ENCODE measurements around the gene NAALAD2. TPM values are rescaled to one million over a fixed set of nuclear protein-coding genes. Genes with fewer than 3 reads are reported as not detected.

The NAALAD2 gene
- polyA plus RNA-seq, 3 donors = not detected

DNA sequence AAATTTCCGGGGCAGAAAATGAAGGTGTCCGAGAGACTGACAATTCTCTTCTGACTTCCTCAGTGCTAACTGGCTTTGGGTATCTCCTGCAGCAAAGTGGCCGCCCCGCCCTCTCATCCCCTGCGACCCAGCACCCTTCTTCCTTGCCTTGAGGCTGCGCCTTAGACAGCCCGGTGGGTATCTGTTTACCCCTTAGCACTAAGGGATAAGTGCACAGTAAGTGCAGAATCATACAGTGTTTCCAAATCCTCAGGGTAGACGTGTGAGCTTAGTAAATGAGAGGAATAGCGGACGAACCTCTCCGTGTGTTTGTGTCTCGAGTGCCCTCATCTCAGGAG lies 88.8 kb downstream of the NAALAD2 start:
- Histone ChIP-seq H3K9me3 (replicated peaks in 1 of 2; ENCODE audit: control insufficient read depth in 1 of 2, insufficient read depth in 1 of 2, low read length in 2 of 2) (no peaks in the 10 kb centered on the region), H3K27ac (ENCODE audit: low read depth in 1 of 2, low read length in 2 of 2) (peak overlapping the region; percentile 67 to 87), H3K4me3 (replicated peaks in 1 of 3; ENCODE audit: low read depth in 2 of 3, low read length in 3 of 3) (peak overlapping the region; percentile 69 to 80 (median 77)), H3K4me2 (replicated peaks; ENCODE audit: extremely low read depth, low read length, poor library complexity, severe bottlenecking) (peak overlapping the region; percentile 83), H3K9ac (ENCODE audit: insufficient read depth, low read length, poor library complexity, severe bottlenecking) (peak overlapping the region; percentile 81), H3K36me3 (replicated peaks in 1 of 2; ENCODE audit: control insufficient read depth in 1 of 2, insufficient read depth in 2 of 2, low read length in 2 of 2) (no peaks in the 10 kb centered on the region), H3K79me2 (ENCODE audit: insufficient read depth, low read length) (peaks cover 57% of the 10 kb centered on the region), H2AFZ (ENCODE audit: insufficient read depth, low read depth, low read length, poor library complexity, severe bottlenecking) (peak overlapping the region; percentile 95), H3K27me3 (ENCODE audit: control insufficient read depth in 2 of 2, insufficient read depth in 2 of 2, low read length in 2 of 2) (no peaks in the 10 kb centered on the region), H4K20me1 (ENCODE audit: insufficient read depth, low read length) (peaks cover 39% of the 10 kb centered on the region), H3K4me1 (ENCODE audit: control insufficient read depth in 1 of 2, insufficient read depth in 2 of 2, low read length in 2 of 2) (peaks cover 15 to 27% of the 10 kb centered on the region in 2 donors)
- Mint-ChIP-seq H3K4me3 (peak overlapping the region; percentile 98 to 99), H3K4me1 (peaks cover 42% of the 10 kb centered on the region), H3K27ac (peak overlapping the region; percentile 85 to 95 (median 91)), H3K36me3 (peaks cover 4 to 9% of the 10 kb centered on the region in 2 donors), H3K27me3 (ENCODE audit: low read depth in 3 of 3) (no peaks in the 10 kb centered on the region), H3K9me3 (peaks cover 0 to 4% (median 0%) of the 10 kb centered on the region in 7 donors)
- intact Hi-C loops (cut with micrococcal nuclease) = no loop called here
- TF ChIP-seq, protein P1, sequence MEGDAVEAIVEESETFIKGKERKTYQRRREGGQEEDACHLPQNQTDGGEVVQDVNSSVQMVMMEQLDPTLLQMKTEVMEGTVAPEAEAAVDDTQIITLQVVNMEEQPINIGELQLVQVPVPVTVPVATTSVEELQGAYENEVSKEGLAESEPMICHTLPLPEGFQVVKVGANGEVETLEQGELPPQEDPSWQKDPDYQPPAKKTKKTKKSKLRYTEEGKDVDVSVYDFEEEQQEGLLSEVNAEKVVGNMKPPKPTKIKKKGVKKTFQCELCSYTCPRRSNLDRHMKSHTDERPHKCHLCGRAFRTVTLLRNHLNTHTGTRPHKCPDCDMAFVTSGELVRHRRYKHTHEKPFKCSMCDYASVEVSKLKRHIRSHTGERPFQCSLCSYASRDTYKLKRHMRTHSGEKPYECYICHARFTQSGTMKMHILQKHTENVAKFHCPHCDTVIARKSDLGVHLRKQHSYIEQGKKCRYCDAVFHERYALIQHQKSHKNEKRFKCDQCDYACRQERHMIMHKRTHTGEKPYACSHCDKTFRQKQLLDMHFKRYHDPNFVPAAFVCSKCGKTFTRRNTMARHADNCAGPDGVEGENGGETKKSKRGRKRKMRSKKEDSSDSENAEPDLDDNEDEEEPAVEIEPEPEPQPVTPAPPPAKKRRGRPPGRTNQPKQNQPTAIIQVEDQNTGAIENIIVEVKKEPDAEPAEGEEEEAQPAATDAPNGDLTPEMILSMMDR (IDR thresholded peaks at IDR 0.05) = no peak
- no peak for DNase-seq
- 0% methylated on average over 7 of the region's 12 CpGs for WGBS (ENCODE audit: insufficient coverage)

DNA sequence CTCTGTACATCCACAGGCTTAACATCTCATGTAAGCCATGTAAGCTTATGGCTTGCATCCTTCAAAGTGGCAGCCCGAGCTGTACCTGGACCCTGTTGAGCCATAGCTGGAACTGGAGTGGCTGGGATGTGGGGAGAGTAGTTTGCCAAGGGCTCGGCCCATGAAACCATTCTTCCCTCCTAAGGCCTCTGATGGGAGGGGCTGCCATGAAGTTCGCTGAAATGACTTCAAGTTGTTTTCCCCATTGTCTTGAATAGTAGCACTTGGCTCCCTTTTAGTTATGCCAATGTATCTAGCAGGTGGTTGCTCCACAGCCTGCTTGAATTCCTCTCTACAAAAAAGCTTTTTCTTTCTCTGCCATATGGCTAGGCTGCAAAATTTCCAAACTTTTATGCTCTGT lies 93.6 kb downstream of the NAALAD2 start:
- H3K4me2 ChIP-seq (replicated peaks; ENCODE audit: extremely low read depth, low read length, poor library complexity, severe bottlenecking) = no peak overlapping the region
- Mint-ChIP-seq H3K36me3 (no peaks in the 10 kb centered on the region), H3K27me3 (ENCODE audit: low read depth in 3 of 3) (peaks cover 0 to 1% (median 0%) of the 10 kb centered on the region in 3 donors), H3K4me1 (peaks cover 14% of the 10 kb centered on the region), H3K9me3 (peaks cover 0 to 7% (median 0%) of the 10 kb centered on the region in 7 donors), H3K4me3 (no peak overlapping the region), H3K27ac (no peak overlapping the region)
- H3K9me3 ChIP-seq (replicated peaks in 1 of 2; ENCODE audit: control insufficient read depth in 1 of 2, insufficient read depth in 1 of 2, low read length in 2 of 2) = no peaks in the 10 kb centered on the region
- no peak overlapping the region for H3K9ac ChIP-seq (ENCODE audit: insufficient read depth, low read length, poor library complexity, severe bottlenecking)
- H2AFZ ChIP-seq (ENCODE audit: insufficient read depth, low read depth, low read length, poor library complexity, severe bottlenecking) = no peak overlapping the region
- no peaks in the 10 kb centered on the region for H3K36me3 ChIP-seq (replicated peaks in 1 of 2; ENCODE audit: control insufficient read depth in 1 of 2, insufficient read depth in 2 of 2, low read length in 2 of 2)
- no CpG with 5 or more reads among the region's 3 CpGs for WGBS (ENCODE audit: insufficient coverage)
- no peak for DNase-seq
- intact Hi-C loops (cut with micrococcal nuclease) = no loop called here
- no peak overlapping the region for H3K27ac ChIP-seq (ENCODE audit: low read depth in 1 of 2, low read length in 2 of 2)
- no peaks in the 10 kb centered on the region for H4K20me1 ChIP-seq (ENCODE audit: insufficient read depth, low read length)
- H3K79me2 ChIP-seq (ENCODE audit: insufficient read depth, low read length) = peaks cover 9% of the 10 kb centered on the region
- no peak overlapping the region for H3K4me3 ChIP-seq (replicated peaks in 1 of 3; ENCODE audit: low read depth in 2 of 3, low read length in 3 of 3)
- no peaks in the 10 kb centered on the region for H3K27me3 ChIP-seq (ENCODE audit: control insufficient read depth in 2 of 2, insufficient read depth in 2 of 2, low read length in 2 of 2)
- TF ChIP-seq, protein P1 (IDR thresholded peaks at IDR 0.05) = no peak
- peaks cover 5 to 7% of the 10 kb centered on the region in 2 donors for H3K4me1 ChIP-seq (ENCODE audit: control insufficient read depth in 1 of 2, insufficient read depth in 2 of 2, low read length in 2 of 2)
